Mammary epithelial cell (primary cell): Measurements from ENCODE around the gene CHDH.

Experiments used
- EZH2 ChIP-seq: IDR thresholded peaks from 2 replicates; pipeline ENCODE4 v1.6.1; 2012; ENCODE audit warnings: low read length, inconsistent platforms, borderline replicate concordance
- TF ChIP-seq, protein P1 (sequence below), 2 donors: IDR thresholded peaks in 1 of 2; conservative IDR thresholded peaks in 1 of 2; 2 replicates each; pipeline ENCODE4 v1.5.1; 2011 to 2012; ENCODE audit warnings: inconsistent platforms in 2 of 2, low read length in 2 of 2, mild to moderate bottlenecking in 2 of 2, control low read depth in 1 of 2, low read depth in 1 of 2; ENCODE audit not compliant: insufficient read depth in 1 of 2; ENCODE audit errors: extremely low read depth in 1 of 2

DNA sequence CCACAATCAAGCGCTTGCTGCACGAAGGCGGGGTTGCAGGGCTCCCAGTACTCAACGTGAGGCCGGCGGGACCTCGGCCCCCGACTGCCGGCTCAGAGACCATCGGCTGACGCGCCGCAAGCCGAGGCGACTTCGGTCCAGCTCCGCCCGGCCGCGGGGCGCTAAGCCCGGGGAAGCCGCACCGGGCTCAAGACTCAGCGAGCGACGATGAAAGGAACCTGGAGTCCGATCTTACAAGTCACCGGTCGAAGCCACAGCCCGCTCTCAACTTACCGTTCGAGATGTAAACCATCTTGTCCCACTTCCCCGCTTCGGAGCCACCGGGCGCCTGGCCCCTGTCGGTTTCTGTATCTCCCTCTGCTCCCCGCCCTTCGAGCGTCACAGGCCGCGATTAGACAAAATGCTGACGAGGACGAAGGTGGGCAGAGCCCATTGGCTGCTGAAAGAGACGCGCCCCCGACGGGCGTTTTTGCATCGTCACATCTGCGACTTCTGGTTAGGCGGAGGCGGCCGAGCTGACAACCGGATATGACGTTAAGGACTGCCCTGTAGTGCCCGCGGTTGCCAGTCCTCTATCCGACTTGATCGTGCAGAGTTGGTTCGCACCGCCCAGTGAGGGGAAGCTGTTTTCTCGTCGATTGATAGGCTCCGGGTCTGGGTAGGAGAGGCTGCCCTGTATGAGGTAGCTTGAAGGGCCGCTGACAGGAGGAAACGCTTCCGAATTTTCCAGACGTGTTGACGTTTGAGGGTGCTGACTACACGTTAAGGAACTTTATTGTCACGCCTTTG lies 45.5 kb upstream of the CHDH start, which contains the start of gene SELENOK:
- TF ChIP-seq, protein P1, sequence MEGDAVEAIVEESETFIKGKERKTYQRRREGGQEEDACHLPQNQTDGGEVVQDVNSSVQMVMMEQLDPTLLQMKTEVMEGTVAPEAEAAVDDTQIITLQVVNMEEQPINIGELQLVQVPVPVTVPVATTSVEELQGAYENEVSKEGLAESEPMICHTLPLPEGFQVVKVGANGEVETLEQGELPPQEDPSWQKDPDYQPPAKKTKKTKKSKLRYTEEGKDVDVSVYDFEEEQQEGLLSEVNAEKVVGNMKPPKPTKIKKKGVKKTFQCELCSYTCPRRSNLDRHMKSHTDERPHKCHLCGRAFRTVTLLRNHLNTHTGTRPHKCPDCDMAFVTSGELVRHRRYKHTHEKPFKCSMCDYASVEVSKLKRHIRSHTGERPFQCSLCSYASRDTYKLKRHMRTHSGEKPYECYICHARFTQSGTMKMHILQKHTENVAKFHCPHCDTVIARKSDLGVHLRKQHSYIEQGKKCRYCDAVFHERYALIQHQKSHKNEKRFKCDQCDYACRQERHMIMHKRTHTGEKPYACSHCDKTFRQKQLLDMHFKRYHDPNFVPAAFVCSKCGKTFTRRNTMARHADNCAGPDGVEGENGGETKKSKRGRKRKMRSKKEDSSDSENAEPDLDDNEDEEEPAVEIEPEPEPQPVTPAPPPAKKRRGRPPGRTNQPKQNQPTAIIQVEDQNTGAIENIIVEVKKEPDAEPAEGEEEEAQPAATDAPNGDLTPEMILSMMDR (conservative IDR thresholded peaks at IDR 0.05 in 1 of 2, IDR thresholded peaks at IDR 0.05 in 1 of 2; ENCODE audit: extremely low read depth in 1 of 2, insufficient read depth in 1 of 2, low read depth in 1 of 2, low read length in 2 of 2), result no peak
- TF ChIP-seq EZH2, result no peak
